ENCODE data around the gene OCRL.
"Not testable (repeated sequence)": the region's sequence is repeated elsewhere in the genome, so short reads cannot be mapped to it uniquely, and the experiment has no call there.

Gene OCRL

DNA sequence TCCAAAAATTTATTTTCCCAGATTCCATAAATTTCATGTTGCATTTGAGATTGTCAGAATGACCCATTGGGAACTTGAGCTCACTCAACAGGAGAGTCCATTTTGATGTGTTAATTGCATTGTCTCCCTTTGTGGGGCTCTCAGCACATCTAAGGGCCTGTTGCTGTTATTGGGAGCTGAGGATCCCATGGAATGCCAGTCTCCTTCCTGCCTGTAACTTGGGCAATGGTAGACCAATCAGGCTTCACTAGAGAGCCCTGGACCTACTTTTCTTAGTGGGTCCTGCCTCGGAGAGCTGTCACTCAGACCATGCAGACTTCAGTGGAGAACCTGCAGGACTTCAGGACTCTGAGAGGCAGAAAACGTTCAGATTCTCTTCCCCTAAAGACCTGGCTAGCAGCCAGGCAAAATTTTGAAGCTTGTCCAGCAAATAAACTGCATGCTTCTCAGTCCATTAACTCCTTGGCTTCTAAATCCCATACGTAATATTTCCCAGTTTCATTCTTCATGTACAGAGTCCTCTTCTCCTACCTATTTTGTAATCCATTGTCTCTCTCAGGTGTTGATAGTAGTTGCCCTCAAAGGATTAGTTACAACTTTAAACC lies 25.1 kb downstream of the OCRL start:
- peaks cover 28% of the 10 kb centered on the region for H3K36me3 ChIP-seq
- no peaks in the 10 kb centered on the region for H3K9me3 ChIP-seq
- TF ChIP-seq, protein P1, sequence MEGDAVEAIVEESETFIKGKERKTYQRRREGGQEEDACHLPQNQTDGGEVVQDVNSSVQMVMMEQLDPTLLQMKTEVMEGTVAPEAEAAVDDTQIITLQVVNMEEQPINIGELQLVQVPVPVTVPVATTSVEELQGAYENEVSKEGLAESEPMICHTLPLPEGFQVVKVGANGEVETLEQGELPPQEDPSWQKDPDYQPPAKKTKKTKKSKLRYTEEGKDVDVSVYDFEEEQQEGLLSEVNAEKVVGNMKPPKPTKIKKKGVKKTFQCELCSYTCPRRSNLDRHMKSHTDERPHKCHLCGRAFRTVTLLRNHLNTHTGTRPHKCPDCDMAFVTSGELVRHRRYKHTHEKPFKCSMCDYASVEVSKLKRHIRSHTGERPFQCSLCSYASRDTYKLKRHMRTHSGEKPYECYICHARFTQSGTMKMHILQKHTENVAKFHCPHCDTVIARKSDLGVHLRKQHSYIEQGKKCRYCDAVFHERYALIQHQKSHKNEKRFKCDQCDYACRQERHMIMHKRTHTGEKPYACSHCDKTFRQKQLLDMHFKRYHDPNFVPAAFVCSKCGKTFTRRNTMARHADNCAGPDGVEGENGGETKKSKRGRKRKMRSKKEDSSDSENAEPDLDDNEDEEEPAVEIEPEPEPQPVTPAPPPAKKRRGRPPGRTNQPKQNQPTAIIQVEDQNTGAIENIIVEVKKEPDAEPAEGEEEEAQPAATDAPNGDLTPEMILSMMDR (IDR thresholded peaks at IDR 0.05): no peak
- no peaks in the 10 kb centered on the region for H3K4me1 ChIP-seq (ENCODE audit: control insufficient read depth in 1 of 2, insufficient read depth in 1 of 2, low read depth in 1 of 2, low read length in 1 of 2)
- no peak overlapping the region for H3K4me3 ChIP-seq (ENCODE audit: low read depth in 1 of 2, low read length in 1 of 2)
- H3K27ac ChIP-seq: no peak overlapping the region
- no peaks in the 10 kb centered on the region for H3K27me3 ChIP-seq

DNA sequence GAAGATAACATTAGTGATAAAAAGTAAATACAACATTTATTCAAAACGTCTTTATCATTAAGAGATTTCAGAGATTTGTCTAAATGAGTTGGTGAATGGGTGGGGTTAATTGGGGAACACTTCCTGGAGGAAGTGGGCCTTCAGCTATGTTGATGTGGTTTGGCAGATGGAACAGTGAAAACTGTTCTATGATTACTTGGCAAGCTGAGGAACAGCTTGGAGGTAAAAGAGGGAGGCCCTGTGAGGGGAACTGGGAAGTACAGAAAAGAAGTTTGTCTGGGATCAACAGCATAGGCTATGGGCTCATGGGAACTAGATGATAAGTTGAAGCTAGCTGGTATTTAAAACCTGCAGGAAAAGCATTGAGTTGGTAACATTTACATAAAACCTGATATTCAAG lies 26.0 kb downstream of the OCRL start:
- H3K36me3 ChIP-seq: peaks cover 29% of the 10 kb centered on the region
- H3K9me3 ChIP-seq: no peaks in the 10 kb centered on the region

DNA sequence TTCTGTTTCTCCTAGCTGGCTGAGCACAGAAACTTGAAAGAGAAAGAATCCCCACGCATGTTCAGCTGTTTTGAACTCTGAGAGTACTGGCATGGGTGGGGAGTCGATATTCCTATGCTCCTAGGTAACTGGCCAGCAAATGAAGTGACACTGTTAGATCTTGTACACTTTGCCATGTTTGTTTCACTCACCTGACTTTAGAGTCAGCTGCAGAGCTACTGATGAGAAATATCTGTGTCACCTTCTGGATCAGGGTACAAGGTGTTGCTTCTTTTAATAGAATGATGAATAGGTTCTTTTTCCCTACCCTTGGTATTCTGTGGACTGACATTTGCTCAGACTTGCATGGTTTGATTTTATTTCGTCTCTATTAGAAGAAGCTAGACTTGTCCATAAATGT lies 28.3 kb downstream of the OCRL start:
- H3K27ac ChIP-seq: no peak overlapping the region

More for the DNA sequence above, 26.0 kb downstream of the OCRL start:
- Histone ChIP-seq H3K4me1 (ENCODE audit: control insufficient read depth in 1 of 2, insufficient read depth in 1 of 2, low read depth in 1 of 2, low read length in 1 of 2) (no peaks in the 10 kb centered on the region), H3K27me3 (no peaks in the 10 kb centered on the region), H3K4me3 (ENCODE audit: low read depth in 1 of 2, low read length in 1 of 2) (no peak overlapping the region), H3K27ac (no peak overlapping the region)
- TF ChIP-seq, protein P1 (IDR thresholded peaks at IDR 0.05): no peak

DNA sequence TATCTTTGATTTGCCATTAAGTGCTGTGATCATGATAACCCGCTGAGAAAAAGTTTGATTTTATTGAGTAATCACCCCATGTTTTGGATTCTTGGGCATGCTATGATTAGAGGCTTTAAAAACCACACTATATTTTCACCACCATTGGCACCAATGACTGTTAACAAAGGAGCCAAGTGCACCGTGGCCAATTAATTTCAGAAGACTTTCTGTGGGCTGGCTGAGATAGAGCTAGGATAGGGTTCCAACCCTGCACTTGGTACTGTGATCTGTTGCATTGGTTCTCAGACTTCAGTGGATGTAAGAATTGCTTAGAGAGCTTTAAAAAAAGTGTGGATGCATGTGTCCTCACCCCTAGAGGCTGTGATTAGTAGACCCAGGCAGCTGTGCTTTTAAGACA lies 32.4 kb downstream of the OCRL start:
- TF ChIP-seq, protein P1 (IDR thresholded peaks at IDR 0.05): no peak
- Histone ChIP-seq H3K36me3 (peaks cover 36% of the 10 kb centered on the region), H3K4me1 (ENCODE audit: control insufficient read depth in 1 of 2, insufficient read depth in 1 of 2, low read depth in 1 of 2, low read length in 1 of 2) (no peaks in the 10 kb centered on the region), H3K27me3 (no peaks in the 10 kb centered on the region), H3K27ac (no peak overlapping the region), H3K4me3 (ENCODE audit: low read depth in 1 of 2, low read length in 1 of 2) (no peak overlapping the region), H3K9me3 (no peaks in the 10 kb centered on the region)

More for the DNA sequence above, 28.3 kb downstream of the OCRL start:
- Histone ChIP-seq H3K4me3 (ENCODE audit: low read depth in 1 of 2, low read length in 1 of 2) (no peak overlapping the region), H3K36me3 (peaks cover 16% of the 10 kb centered on the region), H3K27me3 (no peaks in the 10 kb centered on the region), H3K4me1 (ENCODE audit: control insufficient read depth in 1 of 2, insufficient read depth in 1 of 2, low read depth in 1 of 2, low read length in 1 of 2) (no peaks in the 10 kb centered on the region), H3K9me3 (no peaks in the 10 kb centered on the region)
- TF ChIP-seq, protein P1 (IDR thresholded peaks at IDR 0.05): no peak

DNA sequence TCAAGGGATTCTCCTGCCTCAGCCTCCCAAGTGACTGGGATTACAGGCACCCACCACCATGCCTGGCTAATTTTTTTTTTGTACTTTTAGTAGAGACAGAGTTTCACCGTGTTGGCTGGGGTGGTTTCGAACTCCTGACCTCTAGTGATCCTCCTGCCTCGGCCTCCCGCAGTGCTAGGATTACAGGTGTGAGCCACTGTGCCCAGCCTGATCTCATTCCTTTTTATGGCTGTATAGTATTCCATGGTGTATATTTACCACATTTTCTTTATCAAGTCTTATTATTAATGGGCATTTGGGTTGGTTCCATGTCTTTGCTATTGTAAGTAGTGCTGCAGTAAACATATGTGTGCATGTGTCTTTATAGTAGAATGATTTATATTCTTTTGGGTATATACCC lies 33.6 kb downstream of the OCRL start:
- H3K27ac ChIP-seq; H3K27me3 ChIP-seq; H3K9me3 ChIP-seq; H3K4me3 ChIP-seq (ENCODE audit: low read depth in 1 of 2, low read length in 1 of 2); H3K4me1 ChIP-seq (ENCODE audit: control insufficient read depth in 1 of 2, insufficient read depth in 1 of 2, low read depth in 1 of 2, low read length in 1 of 2): not testable (repeated sequence)
- H3K36me3 ChIP-seq: peaks cover 32% of the 10 kb centered on the region

DNA sequence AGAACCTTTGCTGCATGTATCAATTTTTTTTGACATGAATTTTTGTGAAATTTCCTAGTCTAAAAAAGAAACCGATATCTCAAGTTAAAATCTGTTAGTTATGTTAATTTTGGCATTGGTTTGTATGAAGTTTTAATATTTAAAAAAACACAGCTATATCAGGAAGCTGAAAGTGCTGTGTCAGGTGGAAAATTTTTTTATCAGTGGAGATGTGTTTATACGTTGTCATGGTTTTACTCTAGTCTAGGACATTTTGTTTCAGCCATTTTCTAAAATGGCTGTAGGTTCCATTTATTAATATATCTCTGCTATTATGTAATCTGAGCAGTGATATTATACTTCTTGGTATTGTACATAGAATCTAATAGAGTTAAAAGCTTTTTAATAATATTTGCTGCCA lies 34.2 kb downstream of the OCRL start:
- Histone ChIP-seq H3K4me3 (ENCODE audit: low read depth in 1 of 2, low read length in 1 of 2) (no peak overlapping the region), H3K27me3 (no peaks in the 10 kb centered on the region), H3K36me3 (peaks cover 27% of the 10 kb centered on the region), H3K27ac (no peak overlapping the region), H3K9me3 (no peaks in the 10 kb centered on the region), H3K4me1 (ENCODE audit: control insufficient read depth in 1 of 2, insufficient read depth in 1 of 2, low read depth in 1 of 2, low read length in 1 of 2) (no peaks in the 10 kb centered on the region)
- TF ChIP-seq, protein P1 (IDR thresholded peaks at IDR 0.05): no peak

Data from neutrophil (primary cell).